H9 (cell line): ENCODE measurements around the gene RAC2. TPM values are rescaled to one million over a fixed set of nuclear protein-coding genes. Genes with fewer than 3 reads are reported as not detected.

ENCODE experiments used
- DNase-seq: peaks from one replicate; pipeline ENCODE4 v3.0.0-alpha.2; 2017
- H2AFZ ChIP-seq: one replicate; pipeline ENCODE4 v1.6.1; 2013; ENCODE audit warnings: mild to moderate bottlenecking, low read length, control low read depth, moderate library complexity
- H2AK5ac ChIP-seq: 2 replicates; pipeline ENCODE4 v1.6.1; 2013; ENCODE audit warnings: low read length, control low read depth, mixed read lengths; ENCODE audit not compliant: insufficient read length
- H2BK120ac ChIP-seq: one replicate; pipeline ENCODE4 v1.6.1; 2013; ENCODE audit warnings: low read depth, mild to moderate bottlenecking, low read length, control low read depth, inconsistent platforms; ENCODE audit not compliant: poor library complexity, severe bottlenecking
- H2BK12ac ChIP-seq: 2 replicates; pipeline ENCODE4 v1.6.1; 2013; ENCODE audit warnings: low read length, control low read depth, mixed read lengths, low read depth; ENCODE audit not compliant: insufficient read length
- H2BK15ac ChIP-seq: 2 replicates; pipeline ENCODE4 v1.6.1; 2013; ENCODE audit warnings: low read depth, low read length, control low read depth
- H2BK20ac ChIP-seq: one replicate; pipeline ENCODE4 v1.6.1; 2013; ENCODE audit warnings: low read depth, mild to moderate bottlenecking, low read length, control low read depth, inconsistent platforms; ENCODE audit not compliant: poor library complexity, severe bottlenecking
- H2BK5ac ChIP-seq: 2 replicates; pipeline ENCODE4 v1.6.1; 2013; ENCODE audit warnings: low read length, control low read depth, mixed read lengths; ENCODE audit not compliant: insufficient read length
- H3K14ac ChIP-seq: 2 replicates; pipeline ENCODE4 v1.6.1; 2013; ENCODE audit warnings: low read length, control low read depth; ENCODE audit not compliant: insufficient read depth
- H3K18ac ChIP-seq: 2 replicates; pipeline ENCODE4 v1.6.1; 2013; ENCODE audit warnings: low read depth, mild to moderate bottlenecking, mixed read lengths, low read length, control low read depth; ENCODE audit not compliant: insufficient read length
- H3K23ac ChIP-seq: 2 replicates; pipeline ENCODE4 v1.6.1; 2013; ENCODE audit warnings: low read length, control low read depth, mixed read lengths, low read depth; ENCODE audit not compliant: insufficient read length
- H3K23me2 ChIP-seq: 2 replicates; pipeline ENCODE4 v1.6.1; 2013; ENCODE audit warnings: low read depth, mild to moderate bottlenecking, mixed read lengths, low read length, control low read depth; ENCODE audit not compliant: insufficient read length, poor library complexity, severe bottlenecking
- H3K27ac ChIP-seq: 2 replicates; pipeline ENCODE4 v1.5.1; 2013; ENCODE audit warnings: low read length, control low read depth, mixed read lengths, low read depth; ENCODE audit not compliant: insufficient read length
- H3K27me3 ChIP-seq: 2 replicates; pipeline ENCODE4 v1.6.1; 2013; ENCODE audit warnings: low read length, control low read depth, inconsistent platforms; ENCODE audit not compliant: insufficient read depth
- H3K4ac ChIP-seq: 2 replicates; pipeline ENCODE4 v1.6.1; 2013; ENCODE audit warnings: low read depth, mild to moderate bottlenecking, control low read depth, inconsistent platforms, low read length, moderate library complexity
- H3K4me1 ChIP-seq: 2 replicates; pipeline ENCODE4 v1.6.1; 2013; ENCODE audit warnings: low read length, control low read depth, inconsistent platforms; ENCODE audit not compliant: insufficient read depth
- H3K4me2 ChIP-seq: 2 replicates; pipeline ENCODE4 v1.6.1; 2013; ENCODE audit warnings: low read length, control low read depth, mixed read lengths; ENCODE audit not compliant: insufficient read length, insufficient read depth
- H3K56ac ChIP-seq: 2 replicates; pipeline ENCODE4 v1.6.1; 2013; ENCODE audit warnings: low read depth, mild to moderate bottlenecking, mixed read lengths, low read length, control low read depth; ENCODE audit not compliant: insufficient read length
- H3K79me1 ChIP-seq: 2 replicates; pipeline ENCODE4 v1.6.1; 2013; ENCODE audit warnings: low read depth, mild to moderate bottlenecking, moderate library complexity, low read length, control low read depth, inconsistent platforms; ENCODE audit not compliant: insufficient read depth, poor library complexity, severe bottlenecking
- H3K79me2 ChIP-seq: 2 replicates; pipeline ENCODE4 v1.6.1; 2013; ENCODE audit warnings: low read length, control low read depth, inconsistent platforms; ENCODE audit not compliant: insufficient read depth
- H3K9ac ChIP-seq: 2 replicates; pipeline ENCODE4 v1.6.1; 2013; ENCODE audit warnings: low read length, control low read depth, mixed read lengths; ENCODE audit not compliant: insufficient read length; ENCODE audit errors: extremely low read depth
- H3K9me3 ChIP-seq: one replicate; pipeline ENCODE4 v1.6.1; 2013; ENCODE audit warnings: low read depth, low read length, inconsistent platforms; ENCODE audit not compliant: control insufficient read depth
- H3T11ph ChIP-seq: one replicate; pipeline ENCODE4 v1.6.1; 2013; ENCODE audit warnings: mild to moderate bottlenecking, low read length, control low read depth, inconsistent platforms
- H4K20me1 ChIP-seq: one replicate; pipeline ENCODE4 v1.6.1; 2013; ENCODE audit not compliant: control insufficient read depth, insufficient read length, insufficient read depth
- H4K5ac ChIP-seq: 2 replicates; pipeline ENCODE4 v1.6.1; 2013; ENCODE audit warnings: low read depth, mild to moderate bottlenecking, mixed read lengths, low read length, control low read depth; ENCODE audit not compliant: insufficient read length
- H4K8ac ChIP-seq: replicated peaks from 2 replicates; pipeline ENCODE4 v1.6.1; 2013; ENCODE audit warnings: low read length, control low read depth, mixed read lengths, low read depth; ENCODE audit not compliant: insufficient read length
- H4K91ac ChIP-seq: 2 replicates; pipeline ENCODE4 v1.6.1; 2013; ENCODE audit warnings: low read depth, mild to moderate bottlenecking, moderate library complexity, mixed read lengths, low read length, control low read depth; ENCODE audit not compliant: insufficient read length
- H3K27ac Mint-ChIP-seq, 3 experiments: 2 replicates in 2 of 3; 3 replicates in 1 of 3; pipeline ENCODE4 v1.8.0; 2020 to 2021; ENCODE audit warnings: mixed read lengths in 3 of 3, mild to moderate bottlenecking in 1 of 3, moderate library complexity in 1 of 3
- H3K27me3 Mint-ChIP-seq: 2 replicates; pipeline ENCODE4 v1.8.0; 2021; ENCODE audit warnings: low read depth, mild to moderate bottlenecking, moderate library complexity, mixed read lengths
- H3K36me3 Mint-ChIP-seq, 3 experiments: 2 replicates in 2 of 3; 3 replicates in 1 of 3; pipeline ENCODE4 v1.8.0; 2020 to 2021; ENCODE audit warnings: low read depth in 3 of 3, mixed read lengths in 3 of 3; ENCODE audit not compliant: insufficient read depth in 1 of 3
- H3K4me1 Mint-ChIP-seq, 2 experiments: 2 replicates each; pipeline ENCODE4 v1.8.0; 2020; ENCODE audit warnings: mixed read lengths in 2 of 2
- H3K4me3 Mint-ChIP-seq, 2 experiments: 2 replicates in 1 of 2; 3 replicates in 1 of 2; pipeline ENCODE4 v1.8.0; 2020 to 2021; ENCODE audit warnings: mild to moderate bottlenecking in 2 of 2, mixed read lengths in 2 of 2, moderate library complexity in 1 of 2
- H3K9me3 Mint-ChIP-seq, 2 experiments: 2 replicates in 1 of 2; 3 replicates in 1 of 2; pipeline ENCODE4 v1.8.0; 2020; ENCODE audit warnings: mild to moderate bottlenecking in 2 of 2, mixed read lengths in 2 of 2, moderate library complexity in 1 of 2
- WGBS: extraction: QIAGEN DNeasy Blood & Tissue Kit; methylation state at CpG from one replicate; pipeline ENCODE4 v1.1.7; 2013; ENCODE audit warnings: missing lambda C conversion rate, low lambda C conversion rate, mixed read lengths; ENCODE audit not compliant: insufficient read length; ENCODE audit errors: extremely low coverage; 5-methylcytosine and 5-hydroxymethylcytosine counted together
- total RNA-seq: library from RNA; stranded (reverse); gene quantifications from 2 replicates; pipeline ENCODE4 v1.2.1, GENCODE V29; 2021
- TF ChIP-seq, protein P1 (sequence below): fragments of 200-600 bp; sonication (generic); conservative IDR thresholded peaks from 3 replicates; pipeline ENCODE4 v1.8.0; 2021; ENCODE audit warnings: antibody characterized with exemption, mild to moderate bottlenecking

RAC2 gene
- total RNA-seq, 1 experiment from 2014 or later = 2.8 TPM

DNA sequence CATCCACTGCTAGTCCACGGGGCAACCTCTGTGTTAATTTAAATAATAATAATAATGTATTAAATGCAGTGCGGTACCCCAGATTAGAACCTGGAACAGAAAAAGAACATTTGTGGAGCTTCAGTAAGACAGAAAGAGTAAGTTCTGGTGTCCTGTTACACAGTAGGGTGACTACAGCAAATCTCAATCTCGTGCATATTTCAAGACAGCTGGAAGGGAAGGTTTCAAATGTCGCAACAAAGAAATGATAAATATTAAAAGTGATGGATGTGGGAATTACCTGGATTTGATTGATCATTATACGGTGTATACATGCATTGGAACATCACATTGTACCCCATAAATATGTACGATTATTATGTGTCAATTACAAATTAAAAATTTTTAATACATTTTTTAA is 1.7 kb upstream of the RAC2 start:
- H3K36me3 Mint-ChIP-seq = no peaks in the 10 kb centered on the region
- no peak overlapping the region for H3K9ac ChIP-seq

More for the DNA sequence above, 1.7 kb upstream of the RAC2 start:
- no peak for DNase-seq
- Histone ChIP-seq H4K91ac (no peak overlapping the region), H3K56ac (no peak overlapping the region), H3K18ac (no peak overlapping the region), H4K5ac (no peak overlapping the region), H3K27ac (no peak overlapping the region), H2BK120ac (no peak overlapping the region), H3T11ph (no peak overlapping the region), H2BK15ac (no peak overlapping the region), H4K8ac (no peak overlapping the region), H2AFZ (no peak overlapping the region), H3K4ac (no peak overlapping the region), H3K23ac (no peak overlapping the region), H4K20me1 (no peaks in the 10 kb centered on the region), H3K9me3 (no peaks in the 10 kb centered on the region), H3K4me1 (no peaks in the 10 kb centered on the region), H3K27me3 (no peaks in the 10 kb centered on the region), H3K4me2 (no peak overlapping the region), H3K23me2 (no peaks in the 10 kb centered on the region), H2BK12ac (no peak overlapping the region), H3K79me2 (no peaks in the 10 kb centered on the region), H3K79me1 (no peaks in the 10 kb centered on the region), H2BK20ac (no peak overlapping the region), H2BK5ac (no peak overlapping the region), H3K14ac (no peak overlapping the region), H2AK5ac (no peak overlapping the region)
- TF ChIP-seq, protein P1, sequence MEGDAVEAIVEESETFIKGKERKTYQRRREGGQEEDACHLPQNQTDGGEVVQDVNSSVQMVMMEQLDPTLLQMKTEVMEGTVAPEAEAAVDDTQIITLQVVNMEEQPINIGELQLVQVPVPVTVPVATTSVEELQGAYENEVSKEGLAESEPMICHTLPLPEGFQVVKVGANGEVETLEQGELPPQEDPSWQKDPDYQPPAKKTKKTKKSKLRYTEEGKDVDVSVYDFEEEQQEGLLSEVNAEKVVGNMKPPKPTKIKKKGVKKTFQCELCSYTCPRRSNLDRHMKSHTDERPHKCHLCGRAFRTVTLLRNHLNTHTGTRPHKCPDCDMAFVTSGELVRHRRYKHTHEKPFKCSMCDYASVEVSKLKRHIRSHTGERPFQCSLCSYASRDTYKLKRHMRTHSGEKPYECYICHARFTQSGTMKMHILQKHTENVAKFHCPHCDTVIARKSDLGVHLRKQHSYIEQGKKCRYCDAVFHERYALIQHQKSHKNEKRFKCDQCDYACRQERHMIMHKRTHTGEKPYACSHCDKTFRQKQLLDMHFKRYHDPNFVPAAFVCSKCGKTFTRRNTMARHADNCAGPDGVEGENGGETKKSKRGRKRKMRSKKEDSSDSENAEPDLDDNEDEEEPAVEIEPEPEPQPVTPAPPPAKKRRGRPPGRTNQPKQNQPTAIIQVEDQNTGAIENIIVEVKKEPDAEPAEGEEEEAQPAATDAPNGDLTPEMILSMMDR = no peak
- no CpG with 5 or more reads among the region's 6 CpGs for WGBS
- peaks cover 15 to 36% of the 10 kb centered on the region in 2 experiments for H3K4me1 Mint-ChIP-seq
- H3K27me3 Mint-ChIP-seq = peaks cover 4% of the 10 kb centered on the region
- H3K9me3 Mint-ChIP-seq = no peaks in the 10 kb centered on the region; a peak in 1 of 5 replicates
- no peak overlapping the region for H3K27ac Mint-ChIP-seq
- H3K4me3 Mint-ChIP-seq = no peak overlapping the region
